Esophagus squamous epithelium (tissue), 4 donors: ENCODE data around the gene SLC34A2.
A peak's percentile ranks its signal among the peaks of the same experiment; 100 is the strongest.

Experiments
- CTCF ChIP-seq, 6 experiments: fragments of 450-650 bp in 4 of 6; fragments of 200-600 bp in 2 of 6; sonication (generic) in 2 of 6; IDR thresholded peaks; one replicate each; pipeline ENCODE4 v1.5.1; 2016 to 2019; ENCODE audit warnings: antibody characterized with exemption in 6 of 6, mild to moderate bottlenecking in 4 of 6, moderate library complexity in 4 of 6
- POLR2A ChIP-seq, 4 donors: fragments of 450-650 bp; IDR thresholded peaks; one replicate each; pipeline ENCODE4 v1.6.1; 2017; ENCODE audit warnings: antibody characterized with exemption in 4 of 4, mild to moderate bottlenecking in 4 of 4, moderate library complexity in 3 of 4

GRCh38 chr4:25654971-25655963 lies at the start of gene SLC34A2:
- TF ChIP-seq CTCF (IDR thresholded peaks at IDR 0.05) (peak in 1 of 6 experiments; percentile 7), POLR2A (IDR thresholded peaks at IDR 0.05) (no peak)
